Endodermal cell (in vitro differentiated cells): ENCODE data around the gene GSTM1. TPM values are rescaled to one million over a fixed set of nuclear protein-coding genes. Genes with fewer than 3 reads are reported as not detected.

Experiments
- DNase-seq: peaks from one replicate; pipeline ENCODE4 v3.0.0-alpha.2; 2017
- H3K27ac ChIP-seq: 2 replicates; pipeline ENCODE4 v1.5.1; 2013; ENCODE audit warnings: mild to moderate bottlenecking, low read depth, low read length, moderate library complexity
- H3K27me3 ChIP-seq: 2 replicates; pipeline ENCODE4 v1.6.1; 2013; ENCODE audit warnings: mild to moderate bottlenecking, low read length, moderate library complexity; ENCODE audit not compliant: insufficient read depth, control insufficient read depth, poor library complexity, severe bottlenecking
- H3K36me3 ChIP-seq: 2 replicates; pipeline ENCODE4 v1.7.0; 2013; ENCODE audit warnings: mild to moderate bottlenecking, low read length, moderate library complexity; ENCODE audit not compliant: control insufficient read depth, insufficient read depth
- H3K4me1 ChIP-seq: one replicate; pipeline ENCODE4 v1.7.0; 2013; ENCODE audit warnings: low read length; ENCODE audit not compliant: control insufficient read depth, insufficient read depth
- H3K4me3 ChIP-seq: 2 replicates; pipeline ENCODE4 v1.5.1; 2013; ENCODE audit warnings: mild to moderate bottlenecking, low read length, moderate library complexity
- H3K9ac ChIP-seq: 2 replicates; pipeline ENCODE4 v1.6.1; 2013; ENCODE audit warnings: mild to moderate bottlenecking, low read length, moderate library complexity; ENCODE audit not compliant: poor library complexity, severe bottlenecking; ENCODE audit errors: extremely low read depth
- H3K9me3 ChIP-seq: 2 replicates; pipeline ENCODE4 v1.6.1; 2013; ENCODE audit warnings: mild to moderate bottlenecking, low read length, moderate library complexity; ENCODE audit not compliant: control insufficient read depth
- H3K27ac Mint-ChIP-seq: 2 replicates; pipeline ENCODE4 v1.8.0; 2020; ENCODE audit warnings: mixed read lengths
- H3K27me3 Mint-ChIP-seq: 2 replicates; pipeline ENCODE4 v1.8.0; 2021; ENCODE audit warnings: mild to moderate bottlenecking, mixed read lengths; ENCODE audit not compliant: insufficient read depth
- H3K36me3 Mint-ChIP-seq: 2 replicates; pipeline ENCODE4 v1.8.0; 2020; ENCODE audit warnings: low read depth, mixed read lengths
- H3K4me1 Mint-ChIP-seq: 2 replicates; pipeline ENCODE4 v1.8.0; 2020; ENCODE audit warnings: mixed read lengths
- H3K4me3 Mint-ChIP-seq: 2 replicates; pipeline ENCODE4 v1.8.0; 2020; ENCODE audit warnings: mild to moderate bottlenecking, moderate library complexity, mixed read lengths
- H3K9me3 Mint-ChIP-seq: 2 replicates; pipeline ENCODE4 v1.8.0; 2020; ENCODE audit warnings: mild to moderate bottlenecking, mixed read lengths
- CTCF ChIP-seq: fragments of 200-600 bp; sonication (generic); conservative IDR thresholded peaks from 2 replicates; pipeline ENCODE4 v1.5.0; 2021; ENCODE audit warnings: antibody characterized with exemption, mild to moderate bottlenecking
- WGBS, 2 experiments: methylation state at CpG; one replicate each; pipeline versions ENCODE4 v1.1.5 to v1.1.7; 2013; ENCODE audit warnings: missing lambda C conversion rate in 2 of 2, mixed read lengths in 1 of 2; ENCODE audit not compliant: insufficient coverage in 1 of 2, insufficient read length in 1 of 2; 5-methylcytosine and 5-hydroxymethylcytosine counted together
- total RNA-seq, 2 donors: library from RNA; stranded (reverse); fragmentation: NEBNext Ultra II Directional in 1 of 2; extraction: Animal tissue kit (Norgen Biotek cat#: 25700) in 1 of 2; gene quantifications; 2 replicates in 1 of 2; 3 replicates in 1 of 2; pipeline ENCODE4 v1.2.1, GENCODE V29; 2021

GSTM1 gene
- total RNA-seq, 2 donors from 2014 or later = 23.0 to 65.6 TPM

- H3K27ac Mint-ChIP-seq = no peak overlapping the region
- H3K36me3 ChIP-seq = no peaks in the 10 kb centered on the region
Observed at GRCh38 chr1:109725510-109725909, 37.9 kb downstream of the GSTM1 start.

GRCh38 chr1:109726007-109726406 is 38.4 kb downstream of the GSTM1 start:
- Histone ChIP-seq H3K36me3 (no peaks in the 10 kb centered on the region), H3K27ac (no peak overlapping the region), H3K4me3 (no peak overlapping the region), H3K27me3 (no peaks in the 10 kb centered on the region), H3K9me3 (peaks cover 20% of the 10 kb centered on the region), H3K4me1 (no peaks in the 10 kb centered on the region), H3K9ac (no peak overlapping the region)
- no peak for DNase-seq
- Mint-ChIP-seq H3K4me3 (no peak overlapping the region), H3K9me3 (peaks cover 22% of the 10 kb centered on the region), H3K4me1 (peaks cover 3% of the 10 kb centered on the region), H3K36me3 (peaks cover 5% of the 10 kb centered on the region), H3K27ac (no peak overlapping the region), H3K27me3 (peaks cover 2% of the 10 kb centered on the region)
- no peak for TF ChIP-seq CTCF
- 60 to 89% methylated on average over 1 of the region's 1 CpG for WGBS, 2 experiments

More at GRCh38 chr1:109725510-109725909, 37.9 kb downstream of the GSTM1 start:
- peaks cover 3% of the 10 kb centered on the region for H3K4me1 Mint-ChIP-seq
- H3K9ac ChIP-seq = no peak overlapping the region
- no peak for TF ChIP-seq CTCF
- DNase-seq = no peak
- peaks cover 5% of the 10 kb centered on the region for H3K36me3 Mint-ChIP-seq
- H3K27me3 Mint-ChIP-seq = peaks cover 2% of the 10 kb centered on the region
- H3K9me3 ChIP-seq = peaks cover 20% of the 10 kb centered on the region
- WGBS, 2 experiments = 91% methylated on average over 4 of the region's 4 CpGs
- no peaks in the 10 kb centered on the region for H3K27me3 ChIP-seq
- peaks cover 20% of the 10 kb centered on the region for H3K9me3 Mint-ChIP-seq
- H3K4me1 ChIP-seq = no peaks in the 10 kb centered on the region
- no peak overlapping the region for H3K4me3 ChIP-seq
- no peak overlapping the region for H3K27ac ChIP-seq
- no peak overlapping the region for H3K4me3 Mint-ChIP-seq

GRCh38 chr1:109726728-109727373 is 39.2 kb downstream of the GSTM1 start:
- Histone ChIP-seq H3K4me3 (no peak overlapping the region), H3K9ac (no peak overlapping the region), H3K9me3 (peaks cover 16% of the 10 kb centered on the region), H3K36me3 (no peaks in the 10 kb centered on the region), H3K27ac (no peak overlapping the region), H3K27me3 (no peaks in the 10 kb centered on the region), H3K4me1 (no peaks in the 10 kb centered on the region)
- WGBS, 2 experiments = 92 to 95% methylated on average over 11 to 12 of the region's 12 CpGs
- Mint-ChIP-seq H3K4me1 (peaks cover 3% of the 10 kb centered on the region), H3K27me3 (peaks cover 4% of the 10 kb centered on the region), H3K4me3 (no peak overlapping the region), H3K9me3 (peaks cover 26% of the 10 kb centered on the region), H3K36me3 (peaks cover 5% of the 10 kb centered on the region), H3K27ac (no peak overlapping the region)
- TF ChIP-seq CTCF = no peak
- no peak for DNase-seq
